ENCODE results near the gene NOSTRIN. TPM values are rescaled to one million over a fixed set of nuclear protein-coding genes. Genes with fewer than 3 reads are reported as not detected.
"Not testable (repeated sequence)": the region's sequence is repeated elsewhere in the genome, so short reads cannot be mapped to it uniquely, and the experiment has no call there.

The NOSTRIN gene
- total and polyA plus RNA-seq, 4 donors, result 4.1 to 16.7 (median 8.5) TPM

GRCh38 chr2:168767258-168767657 lies 35.2 kb upstream of the NOSTRIN start:
- Histone ChIP-seq H3K36me3 (ENCODE audit: control insufficient read depth in 4 of 4, insufficient read depth in 3 of 4, low read depth in 1 of 4, low read length in 3 of 4) (peaks cover 0 to 7% (median 0%) of the 10 kb centered on the region in 4 donors), H3K4me1 (ENCODE audit: control insufficient read depth in 4 of 4, insufficient read depth in 4 of 4, low read length in 3 of 4) (no peaks in the 10 kb centered on the region), H3K9me3 (ENCODE audit: control insufficient read depth in 4 of 4, low read length in 3 of 4) (no peaks in the 10 kb centered on the region), H3K4me3 (ENCODE audit: low read depth in 1 of 3, low read length in 3 of 3) (no peak overlapping the region), H3K9ac (ENCODE audit: low read depth in 1 of 2, low read length in 2 of 2) (no peak overlapping the region), H3K27me3 (ENCODE audit: control insufficient read depth in 4 of 4, insufficient read depth in 4 of 4, low read length in 3 of 4) (no peaks in the 10 kb centered on the region), H3K27ac (ENCODE audit: low read depth in 1 of 2, low read length in 2 of 2) (no peak overlapping the region)
- 70% methylated on average over 1 of the region's 1 CpG for WGBS
- DNase-seq (ENCODE audit: low spot score), result no peak
- no peak for TF ChIP-seq NR2F2 (IDR thresholded peaks at IDR 0.05)

GRCh38 chr2:168768357-168768756 lies 34.1 kb upstream of the NOSTRIN start:
- H3K27ac ChIP-seq (ENCODE audit: low read depth in 1 of 2, low read length in 2 of 2); H3K4me1 ChIP-seq (ENCODE audit: control insufficient read depth in 4 of 4, insufficient read depth in 4 of 4, low read length in 3 of 4); H3K36me3 ChIP-seq (ENCODE audit: control insufficient read depth in 4 of 4, insufficient read depth in 3 of 4, low read depth in 1 of 4, low read length in 3 of 4); H3K9ac ChIP-seq (ENCODE audit: low read depth in 1 of 2, low read length in 2 of 2); DNase-seq (ENCODE audit: low spot score); H3K9me3 ChIP-seq (ENCODE audit: control insufficient read depth in 4 of 4, low read length in 3 of 4); H3K27me3 ChIP-seq (ENCODE audit: control insufficient read depth in 4 of 4, insufficient read depth in 4 of 4, low read length in 3 of 4); H3K4me3 ChIP-seq (ENCODE audit: low read depth in 1 of 3, low read length in 3 of 3): not testable (repeated sequence)
- 98% methylated on average over 6 of the region's 6 CpGs for WGBS

- peaks cover 0 to 7% (median 0%) of the 10 kb centered on the region in 4 donors for H3K36me3 ChIP-seq (ENCODE audit: control insufficient read depth in 4 of 4, insufficient read depth in 3 of 4, low read depth in 1 of 4, low read length in 3 of 4)
- H3K27ac ChIP-seq (ENCODE audit: low read depth in 1 of 2, low read length in 2 of 2), result no peak overlapping the region
- no peaks in the 10 kb centered on the region for H3K9me3 ChIP-seq (ENCODE audit: control insufficient read depth in 4 of 4, low read length in 3 of 4)
- no peak overlapping the region for H3K4me3 ChIP-seq (ENCODE audit: low read depth in 1 of 3, low read length in 3 of 3)
- no peak overlapping the region for H3K9ac ChIP-seq (ENCODE audit: low read depth in 1 of 2, low read length in 2 of 2)
- no peak for TF ChIP-seq RXRA (IDR thresholded peaks at IDR 0.05)
- TF ChIP-seq HNF4A (conservative IDR thresholded peaks at IDR 0.05), result no peak
- TF ChIP-seq ZBTB33 (IDR thresholded peaks at IDR 0.05), result no peak
- TF ChIP-seq SP1 (IDR thresholded peaks at IDR 0.05), result no peak
- no peak for TF ChIP-seq NR2F2 (IDR thresholded peaks at IDR 0.05)
- no peak for TF ChIP-seq FOXA2 (IDR thresholded peaks at IDR 0.05)
- TF ChIP-seq YY1 (IDR thresholded peaks at IDR 0.05), result no peak
- no peak for TF ChIP-seq REST (IDR thresholded peaks at IDR 0.05)
- no peak for TF ChIP-seq JUND (IDR thresholded peaks at IDR 0.05)
- no peak for TF ChIP-seq HNF4G (IDR thresholded peaks at IDR 0.05)
- TF ChIP-seq GABPA (IDR thresholded peaks at IDR 0.05 in 1 of 2, conservative IDR thresholded peaks at IDR 0.05 in 1 of 2), result no peak
- TF ChIP-seq FOXA1 (IDR thresholded peaks at IDR 0.05), result no peak
- H3K4me1 ChIP-seq (ENCODE audit: control insufficient read depth in 4 of 4, insufficient read depth in 4 of 4, low read length in 3 of 4), result peaks cover 0 to 4% (median 2%) of the 10 kb centered on the region in 4 donors
- WGBS, result 91% methylated on average over 2 of the region's 2 CpGs
- no peaks in the 10 kb centered on the region for H3K27me3 ChIP-seq (ENCODE audit: control insufficient read depth in 4 of 4, insufficient read depth in 4 of 4, low read length in 3 of 4)
- DNase-seq (ENCODE audit: low spot score), result no peak
Measured at GRCh38 chr2:168770796-168771195, 31.6 kb upstream of the NOSTRIN start.

All from liver (tissue), 9 donors.